ENCODE results near the gene EXOG.

GRCh38 chr3:38476157-38476756, 19.9 kb upstream of the EXOG start:
- TF ChIP-seq YY1 (IDR thresholded peaks at IDR 0.05; ENCODE audit: insufficient read depth, insufficient read length), result no peak
- TF ChIP-seq SUZ12 (IDR thresholded peaks at IDR 0.05; ENCODE audit: extremely low read depth, insufficient read depth, insufficient read length), result no peak
- no peak for TF ChIP-seq ZNF274 (IDR thresholded peaks at IDR 0.05; ENCODE audit: low read depth, low read length)
